Activated B cell treated with CpG ODN at 0.5 μM for 24 hours (primary cell): ENCODE results near the gene DEDD. TPM values are rescaled to one million over a fixed set of nuclear protein-coding genes. Genes with fewer than 3 reads are reported as not detected.

Experiments used
- ATAC-seq: fragments of 200-7000 bp; cut with Tn5 transposase; one replicate; pipeline ENCODE4 v1.10.0; 2021; ENCODE audit warnings: low read depth, mild to moderate bottlenecking, moderate library complexity
- CTCF ChIA-PET: fragments of 350-600 bp; sonication (Branson Sonifier 250); formaldehyde crosslinking; loops from one replicate; lab custom pipeline; 2021; ENCODE audit warnings: antibody characterized with exemption; lab: Charles Lee
- POLR2A ChIA-PET: fragments of 350-600 bp; sonication (Branson Sonifier 250); formaldehyde crosslinking; loops from one replicate; lab custom pipeline; 2021; ENCODE audit warnings: antibody characterized with exemption; lab: Charles Lee
- DNase-seq: peaks from one replicate; pipeline ENCODE4 v3.0.0; 2022
- H3K27ac Mint-ChIP-seq: one replicate; pipeline ENCODE4 v1.8.0; 2020; ENCODE audit warnings: mixed read lengths
- H3K27me3 Mint-ChIP-seq: one replicate; pipeline ENCODE4 v1.8.0; 2021; ENCODE audit warnings: mixed read lengths
- H3K36me3 Mint-ChIP-seq: one replicate; pipeline ENCODE4 v1.8.0; 2021; ENCODE audit warnings: low read depth, mixed read lengths
- H3K4me1 Mint-ChIP-seq: one replicate; pipeline ENCODE4 v1.8.0; 2021; ENCODE audit warnings: mixed read lengths
- H3K4me3 Mint-ChIP-seq: one replicate; pipeline ENCODE4 v1.8.0; 2020; ENCODE audit warnings: mild to moderate bottlenecking, mixed read lengths
- H3K9me3 Mint-ChIP-seq: one replicate; pipeline ENCODE4 v1.8.0; 2020; ENCODE audit warnings: mixed read lengths
- CTCF ChIP-seq: fragments of 200-600 bp; IDR thresholded peaks from one replicate; pipeline ENCODE4 v1.8.0; 2022; ENCODE audit warnings: antibody characterized with exemption, mild to moderate bottlenecking
- intact Hi-C: fragments of 100-400 bp; cut with micrococcal nuclease; formaldehyde crosslinking; loops from one replicate; pipeline ENCODE4 v1.15.1; 2024
- total RNA-seq: library from RNA; stranded (reverse); gene quantifications from 2 replicates; pipeline ENCODE4 v1.2.3, GENCODE V29; 2022

The DEDD gene
- total RNA-seq, 1 donor from 2014 or later, result 40.5 TPM

- Mint-ChIP-seq H3K4me1 (peaks cover 47% of the 10 kb centered on the region), H3K27me3 (no peaks in the 10 kb centered on the region), H3K36me3 (peaks cover 76% of the 10 kb centered on the region), H3K9me3 (no peaks in the 10 kb centered on the region), H3K4me3 (no peak overlapping the region), H3K27ac (no peak overlapping the region)
- no peak for DNase-seq
- TF ChIP-seq CTCF, result no peak
- no peak for ATAC-seq
- ChIA-PET POLR2A (interaction anchor here (0.6 to 2.2 kb wide), 3 partner anchors 10 to 611 kb away, joined by 3 to 6 read pairs (median 3); partner anchors contain the start of genes NIT1, PFDN2 and PPOX), CTCF (no interaction called here)
- intact Hi-C loops, result no loop called here
These were observed 4.8 kb downstream of the DEDD start for GRCh38 chr1:161127649-161128048.

GRCh38 chr1:161122967-161123366 is 9.5 kb downstream of the DEDD start:
- H3K27ac Mint-ChIP-seq, result peak overlapping the region; percentile 80
- peaks cover 62% of the 10 kb centered on the region for H3K4me1 Mint-ChIP-seq
- DNase-seq (no peak), ATAC-seq (no peak)
- no peaks in the 10 kb centered on the region for H3K27me3 Mint-ChIP-seq
- no peak overlapping the region for H3K4me3 Mint-ChIP-seq
- CTCF ChIA-PET, result interaction anchor here (1.2 kb wide), 1 partner anchor 126 kb away, joined by 3 read pairs; no protein-coding TSS in a partner anchor
- no peaks in the 10 kb centered on the region for H3K9me3 Mint-ChIP-seq
- POLR2A ChIA-PET, result interaction anchor here (0.6 to 2.5 kb wide), 3 partner anchors 10 to 1092 kb away, joined by 4 to 23 read pairs (median 4); partner anchors contain the start of gene DEDD
- H3K36me3 Mint-ChIP-seq, result peaks cover 80% of the 10 kb centered on the region
- no peak for TF ChIP-seq CTCF
- intact Hi-C loops, result no loop called here

GRCh38 chr1:161121834-161122233 is 10.6 kb downstream of the DEDD start:
- peaks cover 75% of the 10 kb centered on the region for H3K36me3 Mint-ChIP-seq
- intact Hi-C loops, result no loop called here
- H3K4me1 Mint-ChIP-seq, result peaks cover 64% of the 10 kb centered on the region
- no peaks in the 10 kb centered on the region for H3K9me3 Mint-ChIP-seq
- H3K27ac Mint-ChIP-seq, result peak overlapping the region; percentile 80
- no peaks in the 10 kb centered on the region for H3K27me3 Mint-ChIP-seq
- ChIA-PET POLR2A (interaction anchor here (0.6 to 2.5 kb wide), 15 partner anchors 11 to 721 kb away, joined by 3 to 23 read pairs (median 4); partner anchors contain the start of genes DEDD, TSTD1, UFC1 and USF1), CTCF (interaction anchor here (1.2 kb wide), 2 partner anchors 16 to 125 kb away, joined by 3 read pairs; no protein-coding TSS in a partner anchor)
- DNase-seq (no peak), ATAC-seq (peak; percentile 10)
- TF ChIP-seq CTCF, result no peak
- H3K4me3 Mint-ChIP-seq, result peak overlapping the region; percentile 29

GRCh38 chr1:161121042-161121650 is 11.3 kb downstream of the DEDD start:
- Mint-ChIP-seq H3K4me1 (peaks cover 66% of the 10 kb centered on the region), H3K9me3 (no peaks in the 10 kb centered on the region), H3K36me3 (peaks cover 71% of the 10 kb centered on the region), H3K27ac (peak overlapping the region; percentile 80), H3K4me3 (peak overlapping the region; percentile 28), H3K27me3 (no peaks in the 10 kb centered on the region)
- DNase-seq (no peak), ATAC-seq (no peak)
- TF ChIP-seq CTCF, result no peak
- CTCF ChIA-PET, result interaction anchor here (1.2 kb wide), 1 partner anchor 17 kb away, joined by 3 read pairs; no protein-coding TSS in a partner anchor
- intact Hi-C loops, result no loop called here
- POLR2A ChIA-PET, result interaction anchor here (0.6 to 2.5 kb wide), 12 partner anchors 11 to 720 kb away, joined by 3 to 23 read pairs (median 4); partner anchors contain the start of genes DEDD, TSTD1, UFC1 and USF1
